Fibroblast of upper back skin (primary cell): ENCODE measurements around the gene ALS2.
A peak's percentile ranks its signal among the peaks of the same experiment; 100 is the strongest.
"Not testable (repeated sequence)": the region's sequence is repeated elsewhere in the genome, so short reads cannot be mapped to it uniquely, and the experiment has no call there.

ENCODE experiments used
- DNase-seq: peaks from one replicate; pipeline ENCODE4 v3.0.0-alpha.2; 2013

ALS2 gene

GRCh38 chr2:201780674-201781493, at the start of gene ALS2:
ALS2 (minus strand) TSS chr2:201780933; CDS start chr2:201768885, 12,048 bp downstream.
- peak; percentile 100 for DNase-seq

DNA sequence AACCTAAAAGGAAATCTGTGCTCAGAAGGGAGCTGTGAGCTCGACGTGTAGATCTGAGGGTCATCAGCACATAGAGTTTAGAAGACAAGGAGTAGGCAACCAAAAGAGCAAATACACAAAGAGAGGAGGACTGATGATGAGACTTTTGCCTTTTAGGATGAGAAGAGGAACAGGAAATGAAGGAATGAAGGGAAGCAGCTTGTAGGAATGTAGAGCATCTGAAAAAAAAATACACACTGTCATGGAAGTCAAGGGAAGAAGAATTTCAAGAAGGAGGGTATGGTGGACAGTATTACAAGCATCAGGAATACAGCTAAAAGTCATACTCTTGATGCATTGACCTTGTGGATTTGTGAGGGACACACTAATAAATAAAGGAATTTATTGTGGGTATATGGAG, 47.5 kb upstream of the ALS2 start:
- DNase-seq = no peak

DNA sequence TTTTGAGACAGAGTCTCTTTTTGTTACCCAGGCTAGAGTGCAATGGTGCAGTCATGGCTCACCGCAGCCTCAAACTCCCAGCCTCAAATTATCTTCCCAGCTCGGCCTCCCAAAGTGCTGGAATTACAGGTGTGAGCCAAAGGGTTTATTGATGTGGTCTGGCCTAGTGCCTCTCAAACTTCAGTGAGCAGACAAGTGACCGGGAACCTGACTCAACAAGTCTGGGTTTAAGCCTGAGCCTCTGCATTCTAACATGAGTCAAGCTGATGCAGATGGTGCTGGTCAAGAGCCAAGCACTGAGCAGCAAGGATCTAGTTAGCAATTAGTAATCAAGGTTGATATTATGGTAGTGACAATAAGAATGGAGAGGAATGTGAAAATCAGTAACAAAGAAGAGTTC, 46.9 kb upstream of the ALS2 start:
- DNase-seq = no peak

GRCh38 chr2:201824212-201824611, 43.5 kb upstream of the ALS2 start:
- DNase-seq = no peak

DNA sequence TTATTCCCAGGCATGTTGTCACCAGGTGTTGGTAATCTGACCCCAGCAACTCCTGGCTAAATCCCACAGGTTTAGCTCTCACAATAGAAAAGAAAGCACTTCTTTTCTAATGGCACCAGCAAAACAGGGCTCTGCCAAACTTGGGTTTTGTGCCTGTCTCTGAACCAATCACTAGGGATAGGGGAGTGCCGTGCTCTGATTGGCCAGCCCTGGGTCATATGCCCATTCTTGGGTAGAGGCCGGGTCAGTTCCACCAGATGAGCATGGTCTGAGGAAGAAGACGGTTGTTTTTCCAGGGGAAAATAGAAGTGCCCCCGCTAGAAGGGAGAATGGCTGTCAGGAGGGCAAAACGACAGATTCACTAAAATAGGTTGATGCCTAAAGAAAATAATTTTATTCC, 40.3 kb upstream of the ALS2 start:
- no peak for DNase-seq

GRCh38 chr2:201820383-201821007, 39.8 kb upstream of the ALS2 start:
- no peak for DNase-seq

DNA sequence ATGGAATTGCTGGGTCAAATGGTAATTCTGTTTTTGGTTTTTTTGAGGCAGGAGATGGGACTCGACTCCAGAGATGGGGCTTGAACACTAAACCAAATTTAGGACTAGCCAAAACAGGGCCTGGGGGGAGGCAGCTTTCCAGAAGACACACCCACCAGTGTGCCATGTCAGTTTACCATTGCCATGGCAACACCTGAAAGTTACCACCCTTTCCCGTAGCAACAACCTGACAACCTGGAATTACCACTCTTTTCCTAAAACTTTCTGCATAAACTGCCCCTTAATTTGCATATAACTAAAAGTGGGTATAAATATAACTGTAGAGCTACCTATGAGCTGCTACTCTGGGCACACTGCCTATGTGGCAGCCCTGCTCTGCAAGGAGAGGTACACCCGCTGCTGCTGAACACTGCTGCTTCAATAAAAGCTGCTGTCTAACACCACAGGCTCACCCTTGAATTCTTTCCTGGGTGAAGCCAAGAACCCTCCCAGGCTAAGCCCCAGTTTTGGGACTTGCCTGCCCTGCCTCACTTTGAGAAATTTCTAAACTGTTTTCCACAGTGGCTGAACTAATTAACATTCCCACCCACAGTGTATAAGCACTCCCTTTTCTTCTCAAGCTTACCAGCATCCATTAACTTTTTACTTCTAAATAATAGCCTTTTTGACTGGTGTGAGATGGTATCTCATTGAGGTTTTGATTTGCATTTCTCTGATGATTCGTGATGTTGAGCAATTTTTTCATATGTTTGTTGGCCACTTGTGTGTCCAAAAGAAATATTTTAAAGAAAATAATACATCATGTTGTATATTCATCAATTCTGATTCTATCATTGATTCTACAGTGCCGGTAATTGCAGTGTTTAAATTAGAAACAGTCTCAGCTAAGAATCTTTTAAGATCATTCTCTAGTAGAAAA, 36.2 kb upstream of the ALS2 start:
- DNase-seq = peak; percentile 31

GRCh38 chr2:201813996-201814760, 33.4 kb upstream of the ALS2 start:
- DNase-seq = peak; percentile 81

DNA sequence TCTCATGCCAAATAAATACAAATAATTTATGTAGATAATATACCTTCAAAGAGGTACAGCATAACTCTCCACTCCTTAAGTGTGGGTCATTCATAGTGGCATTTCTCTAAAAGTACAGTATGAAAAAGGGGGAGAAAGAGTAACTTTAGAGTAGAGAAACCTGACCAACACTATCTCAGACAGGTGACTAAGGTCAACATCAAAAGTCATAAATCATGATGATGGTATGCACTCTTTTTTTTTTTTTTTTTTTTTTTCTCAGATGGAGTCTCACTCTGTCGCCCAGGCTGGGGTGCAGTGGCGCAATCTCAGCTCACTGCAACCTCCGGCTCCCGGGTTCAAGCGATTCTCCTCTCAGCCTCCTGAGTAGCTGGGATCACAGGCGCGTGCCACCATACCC, 29.9 kb upstream of the ALS2 start:
- not testable (repeated sequence) for DNase-seq

DNA sequence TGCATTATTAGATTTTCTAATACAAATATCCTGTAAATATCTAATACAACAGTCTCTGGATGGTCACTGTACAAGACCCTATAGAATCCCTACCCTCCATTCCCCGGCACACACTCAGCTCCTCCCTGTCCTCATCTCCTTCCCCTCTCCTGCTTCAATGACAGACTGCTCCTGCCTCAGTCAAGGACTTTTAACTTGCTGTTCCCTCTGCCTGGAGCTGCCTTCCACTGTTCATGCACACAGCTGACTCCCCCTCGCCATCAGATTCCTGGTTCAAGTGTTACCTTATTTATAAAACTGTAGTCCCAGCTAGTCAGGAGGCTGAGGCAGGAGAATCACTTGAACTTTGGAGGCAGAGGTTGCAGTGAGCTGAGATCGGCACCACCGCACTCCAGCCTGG, 28.9 kb upstream of the ALS2 start:
- no peak for DNase-seq

GRCh38 chr2:201808027-201808426, 27.3 kb upstream of the ALS2 start:
- DNase-seq = no peak

- peak; percentile 82 for DNase-seq
Observed at GRCh38 chr2:201807452-201807999, 26.8 kb upstream of the ALS2 start.

GRCh38 chr2:201806442-201807170, 25.9 kb upstream of the ALS2 start, which contains the start of gene CDK15:
CDK15 (plus strand) TSS chr2:201806537; CDS start chr2:201806665, 128 bp downstream.
- DNase-seq = peak; percentile 64

GRCh38 chr2:201798914-201799285, 18.2 kb upstream of the ALS2 start:
- peak; percentile 68 for DNase-seq

GRCh38 chr2:201798252-201798913, 17.6 kb upstream of the ALS2 start:
- peak; percentile 95 for DNase-seq

GRCh38 chr2:201797175-201797840, 16.6 kb upstream of the ALS2 start:
- DNase-seq = peak; percentile 85

DNA sequence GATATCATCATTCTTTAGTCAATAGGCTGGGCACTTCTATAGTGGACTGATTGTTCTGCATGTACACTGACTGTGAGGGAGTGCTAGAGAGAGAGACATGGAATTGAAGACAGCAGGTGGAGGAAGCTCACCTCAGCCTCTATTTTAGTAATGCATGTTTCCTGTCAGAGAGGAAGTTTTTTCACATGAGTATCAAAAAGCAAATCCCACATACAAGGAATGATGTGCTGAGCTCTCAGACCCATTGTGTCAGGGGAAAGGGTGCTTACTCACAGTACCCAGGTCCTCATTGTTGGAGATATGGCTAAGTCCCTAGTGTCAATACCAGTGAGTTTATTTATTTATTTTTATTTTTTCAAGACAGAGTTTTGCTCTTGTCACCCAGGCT, 15.7 kb upstream of the ALS2 start:
- no peak for DNase-seq

DNA sequence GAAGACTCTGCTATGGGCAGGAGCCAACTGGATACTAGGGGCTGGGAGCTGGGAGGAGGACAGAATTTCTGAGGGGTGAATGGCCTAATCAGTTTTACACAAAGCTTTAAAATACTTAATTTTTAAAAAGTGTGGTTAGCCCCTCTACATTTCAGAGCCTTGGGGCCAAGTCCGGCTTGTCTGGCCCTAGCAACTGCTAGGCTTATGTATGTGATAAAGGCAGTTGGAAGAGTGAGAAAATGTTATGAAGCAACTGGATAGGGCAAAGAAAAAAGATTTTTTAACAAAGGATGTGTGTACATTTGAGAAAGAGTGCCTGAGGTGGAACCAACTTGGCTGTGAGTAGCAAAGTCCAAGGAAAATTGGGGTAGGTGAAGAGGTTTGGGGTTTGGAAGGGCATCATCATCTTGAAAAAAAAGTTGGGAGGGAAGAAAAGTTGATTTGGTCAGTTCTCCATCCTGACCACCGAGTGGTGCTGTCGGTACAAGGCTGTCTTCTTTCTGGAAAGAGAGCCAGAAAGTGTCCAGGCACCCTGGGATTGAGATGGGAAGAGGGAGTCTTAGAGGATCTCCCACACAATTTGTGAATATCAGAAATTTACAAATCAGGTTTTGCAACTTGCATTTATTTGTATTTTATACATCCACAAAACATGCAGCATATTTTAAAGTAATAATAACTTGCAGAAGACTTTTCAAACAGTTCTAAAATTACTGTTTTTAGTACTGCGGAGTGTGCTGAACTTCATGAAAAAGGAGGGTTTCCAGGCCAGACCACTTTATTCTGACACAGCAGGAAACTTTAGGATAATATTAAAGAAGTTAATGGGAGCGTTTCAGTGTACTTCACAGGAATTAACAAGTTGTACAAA, 15.1 kb upstream of the ALS2 start:
- DNase-seq = peak; percentile 73

DNA sequence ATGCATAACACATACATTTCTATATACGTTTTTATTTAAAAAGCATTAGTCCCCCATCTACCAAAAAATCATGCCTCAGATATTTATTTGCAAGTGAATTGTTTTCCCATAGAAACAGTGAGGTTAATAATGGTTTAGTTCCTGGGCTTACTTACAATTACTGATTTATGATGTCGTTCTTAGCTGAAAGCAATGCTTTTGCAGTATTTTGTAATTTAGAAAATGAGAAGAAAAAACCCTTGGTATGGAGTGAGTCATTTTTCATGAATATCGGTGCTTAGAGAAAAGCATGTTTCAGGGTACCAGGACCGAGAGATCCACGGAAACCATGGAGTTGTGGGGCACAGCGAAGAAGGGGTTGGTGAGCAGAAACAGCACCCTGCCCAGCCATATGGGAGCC, 13.6 kb upstream of the ALS2 start:
- DNase-seq = peak; percentile 68
